CD4-positive, alpha-beta T cell (primary cell): Measurements from ENCODE around the gene REXO5. TPM values are rescaled to one million over a fixed set of nuclear protein-coding genes. Genes with fewer than 3 reads are reported as not detected.
"Not testable (repeated sequence)": the region's sequence is repeated elsewhere in the genome, so short reads cannot be mapped to it uniquely, and the experiment has no call there.

Experiments
- ATAC-seq: fragments of 200-7000 bp; cut with Tn5 transposase; one replicate; pipeline ENCODE4 v1.10.0; 2022; ENCODE audit warnings: mild to moderate bottlenecking; ENCODE audit not compliant: poor library complexity
- CTCF ChIA-PET: fragments of 350-600 bp; sonication (Branson Sonifier 250); formaldehyde crosslinking; loops from one replicate; lab custom pipeline; 2021; ENCODE audit warnings: antibody characterized with exemption, inconsistent platforms; lab: Charles Lee
- POLR2A ChIA-PET: fragments of 350-600 bp; sonication (Branson Sonifier 250); formaldehyde crosslinking; loops from one replicate; lab custom pipeline; 2021; ENCODE audit warnings: antibody characterized with exemption, inconsistent platforms; lab: Charles Lee
- DNase-seq, 14 experiments: peaks; one replicate each; pipeline ENCODE4 v3.0.0-alpha.2; 2013 to 2020; ENCODE audit warnings: mixed read lengths in 2 of 14
- H3K27ac ChIP-seq, 2 donors: one replicate each; pipeline versions ENCODE4 v1.5.1 to v1.7.0; 2013; ENCODE audit warnings: low read length in 2 of 2, low read depth in 1 of 2, mild to moderate bottlenecking in 1 of 2
- H3K27me3 ChIP-seq, 2 experiments: 1 replicate in 1 of 2; 2 replicates in 1 of 2; pipeline versions ENCODE4 v1.6.1 to v1.7.0; 2013; ENCODE audit warnings: low read length in 2 of 2, control low read depth in 1 of 2, mild to moderate bottlenecking in 1 of 2, moderate library complexity in 1 of 2; ENCODE audit not compliant: insufficient read depth in 2 of 2, control insufficient read depth in 1 of 2
- H3K36me3 ChIP-seq: one replicate; pipeline ENCODE4 v1.6.1; 2013; ENCODE audit warnings: low read length, control low read depth; ENCODE audit not compliant: insufficient read depth
- H3K4me1 ChIP-seq: one replicate; pipeline ENCODE4 v1.6.1; 2013; ENCODE audit warnings: low read length, control low read depth; ENCODE audit not compliant: insufficient read depth
- H3K4me3 ChIP-seq: one replicate; pipeline ENCODE4 v1.5.1; 2013; ENCODE audit warnings: mild to moderate bottlenecking, low read length, moderate library complexity
- H3K9me3 ChIP-seq, 2 experiments: 1 replicate in 1 of 2; 2 replicates in 1 of 2; pipeline versions ENCODE4 v1.6.1 to v1.7.0; 2013; ENCODE audit warnings: low read length in 2 of 2, mild to moderate bottlenecking in 2 of 2, control low read depth in 1 of 2, moderate library complexity in 1 of 2; ENCODE audit not compliant: control insufficient read depth in 1 of 2, insufficient read depth in 1 of 2
- H3K27ac Mint-ChIP-seq: one replicate; pipeline ENCODE4 v1.8.0; 2020; ENCODE audit warnings: mixed read lengths
- H3K27me3 Mint-ChIP-seq: one replicate; pipeline ENCODE4 v1.8.0; 2021; ENCODE audit warnings: mixed read lengths
- H3K36me3 Mint-ChIP-seq: one replicate; pipeline ENCODE4 v1.8.0; 2021; ENCODE audit warnings: low read depth, mixed read lengths
- H3K4me1 Mint-ChIP-seq: one replicate; pipeline ENCODE4 v1.8.0; 2021; ENCODE audit warnings: low read depth, mixed read lengths
- H3K4me3 Mint-ChIP-seq: one replicate; pipeline ENCODE4 v1.8.0; 2020; ENCODE audit warnings: mild to moderate bottlenecking, mixed read lengths
- H3K9me3 Mint-ChIP-seq: one replicate; pipeline ENCODE4 v1.8.0; 2020; ENCODE audit warnings: mixed read lengths
- CTCF ChIP-seq: fragments of 200-600 bp; IDR thresholded peaks from one replicate; pipeline ENCODE4 v1.8.0; 2022; ENCODE audit warnings: antibody characterized with exemption, mild to moderate bottlenecking
- intact Hi-C, 2 experiments: fragments of 100-400 bp; cut with DNase I in 1 of 2; cut with micrococcal nuclease in 1 of 2; formaldehyde crosslinking; loops; one replicate each; pipeline versions ENCODE4 v1.15.1 to v1.9.0; 2023 to 2025; cut with DNase I, micrococcal nuclease
- total RNA-seq, 174 experiments: library from RNA in 2 of 174; stranded (reverse) in 2 of 174; gene quantifications; one replicate each; pipeline ENCODE4 v1.2.3 and lab custom pipeline; 2021 to 2026

The REXO5 gene
- total RNA-seq, 2 experiments from 2014 or later: 0.56 TPM; not detected in 1

- intact Hi-C loops: no loop called here
- Histone ChIP-seq H3K36me3 (peaks cover 26% of the 10 kb centered on the region), H3K27ac (no peak overlapping the region), H3K9me3 (no peaks in the 10 kb centered on the region), H3K4me1 (no peaks in the 10 kb centered on the region), H3K27me3 (no peaks in the 10 kb centered on the region), H3K4me3 (no peak overlapping the region)
- H3K9me3 Mint-ChIP-seq: no peaks in the 10 kb centered on the region
- no peak overlapping the region for H3K27ac Mint-ChIP-seq
- CTCF ChIA-PET: no interaction called here
- DNase-seq: no peak
- TF ChIP-seq CTCF: no peak
- H3K36me3 Mint-ChIP-seq: peaks cover 49% of the 10 kb centered on the region
- POLR2A ChIA-PET: no interaction called here
- peaks cover 6% of the 10 kb centered on the region for H3K4me1 Mint-ChIP-seq
- no peaks in the 10 kb centered on the region for H3K27me3 Mint-ChIP-seq
- no peak for ATAC-seq
- H3K4me3 Mint-ChIP-seq: no peak overlapping the region
Measured at GRCh38 chr16:20860361-20860760, 54.0 kb downstream of the REXO5 start.

DNA sequence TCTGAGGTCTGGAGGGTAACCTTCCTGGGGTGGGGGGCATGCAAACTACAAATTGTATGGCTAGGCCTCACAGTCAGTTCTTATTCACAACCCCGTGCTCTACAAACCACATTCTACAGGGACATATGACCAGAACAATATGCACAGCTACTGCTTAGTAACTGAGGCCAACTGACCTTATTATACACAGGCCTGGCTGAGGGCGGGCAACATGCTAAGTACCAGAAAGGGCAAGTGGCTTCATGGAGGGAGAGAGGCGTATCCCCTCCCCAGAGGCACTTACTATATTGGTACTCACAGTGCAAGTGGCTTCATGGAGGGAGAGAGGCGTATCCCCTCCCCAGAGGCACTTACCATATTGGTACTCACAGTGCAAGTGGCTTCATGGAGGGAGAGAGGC lies 54.7 kb downstream of the REXO5 start:
- H3K27ac Mint-ChIP-seq, DNase-seq: not testable (repeated sequence)
- peaks cover 26% of the 10 kb centered on the region for H3K36me3 ChIP-seq

DNA sequence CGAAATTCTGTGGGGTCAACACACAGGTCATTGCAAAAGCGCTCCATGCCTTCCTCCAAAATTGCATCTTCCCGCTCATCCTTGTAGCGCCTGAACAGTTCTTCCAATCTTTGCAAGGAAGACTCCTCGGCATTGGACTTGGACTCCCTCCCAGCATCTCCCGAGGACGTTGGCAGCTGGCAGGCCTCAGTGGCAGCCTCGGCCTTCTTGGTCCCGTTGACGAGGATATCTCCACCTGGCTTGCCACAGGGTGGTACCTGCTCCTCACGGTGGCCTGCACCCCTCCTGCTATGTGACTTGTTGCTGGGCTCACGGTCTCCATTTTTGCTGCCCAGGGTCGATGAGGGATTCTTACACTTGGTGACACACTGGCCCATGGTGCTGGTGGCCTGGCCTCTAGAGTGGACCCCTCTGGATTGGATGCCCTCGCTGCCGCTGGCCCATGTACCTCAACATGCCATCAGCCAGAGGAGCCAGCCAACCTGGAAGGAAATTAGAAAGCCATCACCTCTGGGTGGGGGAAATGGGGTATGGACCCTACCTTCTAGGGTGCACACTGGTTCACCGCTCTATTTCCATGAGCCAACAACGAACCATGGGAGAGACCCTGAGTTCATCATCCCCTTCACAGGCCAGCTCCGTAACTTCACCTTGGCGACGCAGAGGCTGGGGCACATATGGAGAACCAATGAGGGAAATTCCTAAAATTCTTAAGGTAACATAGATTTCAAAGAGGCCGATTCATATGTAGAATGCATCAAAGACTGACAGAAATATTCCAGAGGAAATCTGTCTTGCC lies 56.0 kb downstream of the REXO5 start:
- DNase-seq (no peak), ATAC-seq (no peak)
- Histone ChIP-seq H3K36me3 (peaks cover 26% of the 10 kb centered on the region), H3K9me3 (no peaks in the 10 kb centered on the region), H3K4me1 (no peaks in the 10 kb centered on the region), H3K4me3 (no peak overlapping the region), H3K27ac (no peak overlapping the region), H3K27me3 (no peaks in the 10 kb centered on the region)
- ChIA-PET POLR2A (no interaction called here), CTCF (no interaction called here)
- no peak for TF ChIP-seq CTCF
- Mint-ChIP-seq H3K4me1 (peaks cover 6% of the 10 kb centered on the region), H3K9me3 (no peaks in the 10 kb centered on the region), H3K4me3 (no peak overlapping the region), H3K27ac (no peak overlapping the region), H3K27me3 (no peaks in the 10 kb centered on the region), H3K36me3 (peaks cover 44% of the 10 kb centered on the region)
- intact Hi-C loops: no loop called here

More for the DNA sequence above, 54.7 kb downstream of the REXO5 start:
- POLR2A ChIA-PET, H3K4me3 ChIP-seq, H3K9me3 Mint-ChIP-seq, H3K4me1 ChIP-seq, intact Hi-C loops, CTCF ChIA-PET, ATAC-seq, H3K27me3 ChIP-seq, H3K27ac ChIP-seq, H3K9me3 ChIP-seq, H3K4me1 Mint-ChIP-seq, H3K27me3 Mint-ChIP-seq, H3K4me3 Mint-ChIP-seq: not testable (repeated sequence)
- H3K36me3 Mint-ChIP-seq: peaks cover 44% of the 10 kb centered on the region

GRCh38 chr16:20864376-20864775 lies 58.0 kb downstream of the REXO5 start:
- H3K27ac Mint-ChIP-seq, ATAC-seq, intact Hi-C loops, H3K4me3 Mint-ChIP-seq, H3K9me3 Mint-ChIP-seq, H3K27ac ChIP-seq, H3K4me1 ChIP-seq, POLR2A ChIA-PET, H3K9me3 ChIP-seq, H3K27me3 ChIP-seq, DNase-seq, H3K27me3 Mint-ChIP-seq, H3K4me1 Mint-ChIP-seq, H3K4me3 ChIP-seq: not testable (repeated sequence)
- peaks cover 38% of the 10 kb centered on the region for H3K36me3 Mint-ChIP-seq
- CTCF ChIA-PET: interaction anchor here (1.6 to 1.8 kb wide), 2 partner anchors 11 to 13 kb away, joined by 3 to 5 read pairs; no protein-coding TSS in a partner anchor
- peaks cover 26% of the 10 kb centered on the region for H3K36me3 ChIP-seq
